ENCODE measurements around the gene RASSF1. TPM values are rescaled to one million over a fixed set of nuclear protein-coding genes. Genes with fewer than 3 reads are reported as not detected.
A peak's percentile ranks its signal among the peaks of the same experiment; 100 is the strongest.

RASSF1 gene
- total RNA-seq, 2 experiments from 2014 or later, result 183 to 188 TPM

GRCh38 chr3:50297384-50297775, 43.3 kb downstream of the RASSF1 start:
- Mint-ChIP-seq H3K27ac (peak overlapping the region; percentile 62), H3K9me3 (no peaks in the 10 kb centered on the region), H3K4me3 (peak overlapping the region; percentile 96), H3K27me3 (no peaks in the 10 kb centered on the region), H3K36me3 (peaks cover 1% of the 10 kb centered on the region), H3K4me1 (peaks cover 24% of the 10 kb centered on the region)
- ATAC-seq (ENCODE audit: low read depth) (no peak), DNase-seq (no peak)
- POLR2A ChIA-PET, result interaction anchor here (1.5 to 8.0 kb wide), 3 partner anchors 13 to 42 kb away, joined by 3 to 89 read pairs (median 3); partner anchors contain the start of gene RASSF1

DNA sequence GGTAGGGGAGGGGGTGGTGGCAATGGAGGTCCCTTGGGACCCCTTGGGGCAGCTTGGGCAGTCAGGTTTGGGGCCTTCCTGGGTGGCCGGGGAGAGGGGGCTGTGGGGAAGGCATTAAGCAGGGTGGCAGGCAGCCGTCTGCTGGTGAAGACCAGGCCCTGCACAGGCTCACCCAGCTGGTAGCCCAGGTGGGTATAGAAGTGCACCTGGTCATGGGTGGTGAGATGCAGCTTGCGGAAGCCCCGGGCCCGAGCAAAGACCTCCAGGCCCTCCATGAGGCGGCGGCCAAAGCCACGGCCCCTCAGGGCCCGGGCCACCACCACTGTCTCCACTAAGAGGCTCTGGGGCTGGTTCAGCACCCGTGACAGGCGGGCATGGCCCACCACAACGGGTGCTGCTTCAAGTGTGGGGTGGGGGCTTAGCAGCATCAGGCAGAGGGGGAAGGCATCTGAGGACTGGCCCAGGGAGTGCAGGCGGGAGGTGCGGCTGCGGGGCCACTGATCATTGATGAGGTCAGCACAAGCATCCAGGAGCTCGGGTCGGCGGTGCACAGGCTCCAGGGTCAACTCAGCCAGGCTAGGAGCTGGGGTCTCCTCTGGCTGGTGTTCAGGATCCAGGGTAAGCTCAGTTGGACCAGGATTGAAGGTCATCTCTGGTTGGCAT, 43.8 kb downstream of the RASSF1 start:
- Mint-ChIP-seq H3K27me3 (no peaks in the 10 kb centered on the region), H3K9me3 (no peaks in the 10 kb centered on the region), H3K36me3 (peaks cover 1% of the 10 kb centered on the region), H3K4me1 (peaks cover 25% of the 10 kb centered on the region), H3K4me3 (no peak overlapping the region), H3K27ac (no peak overlapping the region)
- POLR2A ChIA-PET, result interaction anchor here (1.5 to 8.0 kb wide), 3 partner anchors 13 to 42 kb away, joined by 3 to 89 read pairs (median 3); partner anchors contain the start of gene RASSF1
- DNase-seq (no peak), ATAC-seq (ENCODE audit: low read depth) (no peak)

GRCh38 chr3:50295553-50296431, 44.8 kb downstream of the RASSF1 start:
- Mint-ChIP-seq H3K27me3 (no peaks in the 10 kb centered on the region), H3K9me3 (no peaks in the 10 kb centered on the region), H3K36me3 (peaks cover 1% of the 10 kb centered on the region), H3K4me1 (peaks cover 32% of the 10 kb centered on the region), H3K4me3 (no peak overlapping the region), H3K27ac (peak overlapping the region; percentile 31)
- POLR2A ChIA-PET, result interaction anchor here (1.5 to 8.0 kb wide), 3 partner anchors 11 to 43 kb away, joined by 3 to 89 read pairs (median 3); partner anchors contain the start of gene RASSF1
- DNase-seq (no peak), ATAC-seq (ENCODE audit: low read depth) (no peak)

DNA sequence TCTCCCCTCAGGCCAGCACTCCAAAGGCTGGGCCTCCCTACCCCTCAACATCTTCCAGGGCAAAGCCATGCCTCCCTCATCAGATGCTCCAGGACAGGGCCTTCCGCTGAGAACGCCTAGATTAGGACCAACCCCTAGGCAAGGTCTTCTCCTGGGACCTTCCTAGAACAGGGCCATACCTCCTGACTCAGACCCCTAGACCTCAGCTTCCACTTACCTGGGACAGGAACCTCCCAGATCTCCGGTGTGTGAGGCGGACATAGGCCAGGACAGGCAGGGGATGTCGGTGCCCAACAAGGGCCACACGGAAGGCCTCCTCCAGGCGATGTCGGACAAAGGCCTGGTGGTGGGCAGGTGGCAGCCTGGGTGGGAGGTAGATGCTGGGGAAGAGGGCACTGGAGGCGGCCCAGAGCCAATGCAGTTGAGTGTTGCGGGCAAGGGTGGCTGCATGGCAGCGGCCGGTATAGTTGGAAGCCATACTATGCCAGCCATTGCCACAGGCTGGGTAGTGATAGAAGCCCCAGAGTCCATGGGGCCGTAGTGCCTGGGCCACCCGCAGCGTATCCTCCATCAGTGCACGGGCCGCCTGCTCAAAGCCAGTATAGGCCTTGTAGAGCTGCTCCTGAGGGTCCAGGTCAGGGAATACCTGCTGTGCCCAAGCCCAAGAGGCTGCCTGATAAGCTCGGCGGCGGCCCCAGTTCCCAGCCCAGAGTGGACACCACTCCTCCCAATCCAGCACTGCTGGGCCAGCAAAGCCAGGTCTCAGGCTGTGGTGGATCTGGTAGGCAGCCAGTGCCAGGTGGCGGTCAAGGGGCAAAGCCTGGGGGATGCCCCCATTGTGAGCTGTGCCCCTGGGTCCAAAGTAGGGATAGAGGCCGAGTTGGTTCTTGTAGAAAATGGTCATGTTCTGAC, 45.9 kb downstream of the RASSF1 start:
- H3K27ac Mint-ChIP-seq, result peak overlapping the region; percentile 12
- H3K9me3 Mint-ChIP-seq, result no peaks in the 10 kb centered on the region
- H3K4me3 Mint-ChIP-seq, result no peak overlapping the region
- peaks cover 23% of the 10 kb centered on the region for H3K4me1 Mint-ChIP-seq
- DNase-seq (no peak), ATAC-seq (ENCODE audit: low read depth) (no peak)
- peaks cover 1% of the 10 kb centered on the region for H3K36me3 Mint-ChIP-seq
- H3K27me3 Mint-ChIP-seq, result no peaks in the 10 kb centered on the region
- POLR2A ChIA-PET, result interaction anchor here (0.5 to 8.0 kb wide), 2 partner anchors 44 to 58 kb away, joined by 3 to 89 read pairs; partner anchors contain the start of gene RASSF1

- H3K27ac Mint-ChIP-seq, result peak overlapping the region; percentile 60
- H3K4me1 Mint-ChIP-seq, result peaks cover 22% of the 10 kb centered on the region
- DNase-seq (no peak), ATAC-seq (ENCODE audit: low read depth) (no peak)
- H3K4me3 Mint-ChIP-seq, result no peak overlapping the region
- POLR2A ChIA-PET, result interaction anchor here (0.5 to 8.0 kb wide), 3 partner anchors 34 to 59 kb away, joined by 3 to 89 read pairs (median 3); partner anchors contain the start of gene RASSF1
- no peaks in the 10 kb centered on the region for H3K9me3 Mint-ChIP-seq
- H3K36me3 Mint-ChIP-seq, result peaks cover 1% of the 10 kb centered on the region
- H3K27me3 Mint-ChIP-seq, result no peaks in the 10 kb centered on the region
These were observed 46.5 kb downstream of the RASSF1 start for GRCh38 chr3:50294089-50294488.

GRCh38 chr3:50293079-50293801, 47.4 kb downstream of the RASSF1 start:
- POLR2A ChIA-PET, result interaction anchor here (0.9 to 8.0 kb wide), 10 partner anchors 11 to 295 kb away, joined by 3 to 89 read pairs (median 6); partner anchors contain the start of genes CYB561D2, LSMEM2, NPRL2 and RASSF1
- DNase-seq (no peak), ATAC-seq (ENCODE audit: low read depth) (no peak)
- H3K27me3 Mint-ChIP-seq, result no peaks in the 10 kb centered on the region
- H3K4me3 Mint-ChIP-seq, result peak overlapping the region; percentile 88
- no peaks in the 10 kb centered on the region for H3K9me3 Mint-ChIP-seq
- H3K4me1 Mint-ChIP-seq, result peaks cover 22% of the 10 kb centered on the region
- peaks cover 1% of the 10 kb centered on the region for H3K36me3 Mint-ChIP-seq
- peak overlapping the region; percentile 99 for H3K27ac Mint-ChIP-seq

GRCh38 chr3:50292159-50293078, 48.2 kb downstream of the RASSF1 start, which contains the start of gene IFRD2:
Gene IFRD2, minus strand, starts transcription at chr3:50292429. Its CDS starts 155 bp downstream, at chr3:50292274.
- peak; percentile 98 for ATAC-seq (ENCODE audit: low read depth)
- DNase-seq, result peak; percentile 90
- peak within 1 kb of the TSS; percentile 88 for H3K4me3 Mint-ChIP-seq
- POLR2A ChIA-PET, result interaction anchor here (0.9 to 2.1 kb wide), 14 partner anchors 11 to 296 kb away, joined by 3 to 19 read pairs (median 4); partner anchors contain the start of genes CYB561D2, LSMEM2, NPRL2 and TUSC2
- peak within 1 kb of the TSS; percentile 99 for H3K27ac Mint-ChIP-seq
- H3K9me3 Mint-ChIP-seq, result no peaks in the 10 kb centered on the region
- H3K36me3 Mint-ChIP-seq, result peaks cover 3% of the 10 kb centered on the region
- H3K27me3 Mint-ChIP-seq, result no peaks in the 10 kb centered on the region
- peaks cover 15% of the 10 kb centered on the region for H3K4me1 Mint-ChIP-seq

DNA sequence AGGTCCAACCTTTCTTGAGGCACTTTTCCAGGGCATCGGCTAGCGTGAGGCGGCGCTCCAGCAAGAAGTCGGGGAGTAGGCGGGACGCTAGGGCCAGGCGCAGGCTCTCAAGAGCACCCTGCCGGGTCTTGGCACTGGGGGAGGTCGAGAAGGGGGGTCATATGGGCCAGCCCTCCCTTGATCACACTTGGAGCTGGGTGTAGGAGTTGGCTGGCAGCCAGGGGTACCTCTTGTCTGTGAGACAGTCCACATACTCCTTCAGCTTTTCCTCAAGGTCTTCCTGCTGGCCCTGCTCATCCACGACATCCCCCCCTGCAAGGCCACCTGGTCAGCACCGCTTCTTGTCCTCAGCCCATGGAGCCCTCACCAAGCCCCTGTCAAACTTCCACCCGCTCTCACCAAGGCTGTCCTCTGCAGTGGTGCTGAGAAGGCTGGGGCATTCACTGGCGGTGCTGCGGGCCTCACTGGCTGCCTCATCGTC, 50.4 kb downstream of the RASSF1 start:
- Mint-ChIP-seq H3K4me3 (no peak overlapping the region), H3K27ac (peak overlapping the region; percentile 42), H3K36me3 (peaks cover 2% of the 10 kb centered on the region), H3K9me3 (no peaks in the 10 kb centered on the region), H3K27me3 (no peaks in the 10 kb centered on the region), H3K4me1 (peaks cover 14% of the 10 kb centered on the region)
- POLR2A ChIA-PET, result no interaction called here
- ATAC-seq (ENCODE audit: low read depth) (no peak), DNase-seq (no peak)

DNA sequence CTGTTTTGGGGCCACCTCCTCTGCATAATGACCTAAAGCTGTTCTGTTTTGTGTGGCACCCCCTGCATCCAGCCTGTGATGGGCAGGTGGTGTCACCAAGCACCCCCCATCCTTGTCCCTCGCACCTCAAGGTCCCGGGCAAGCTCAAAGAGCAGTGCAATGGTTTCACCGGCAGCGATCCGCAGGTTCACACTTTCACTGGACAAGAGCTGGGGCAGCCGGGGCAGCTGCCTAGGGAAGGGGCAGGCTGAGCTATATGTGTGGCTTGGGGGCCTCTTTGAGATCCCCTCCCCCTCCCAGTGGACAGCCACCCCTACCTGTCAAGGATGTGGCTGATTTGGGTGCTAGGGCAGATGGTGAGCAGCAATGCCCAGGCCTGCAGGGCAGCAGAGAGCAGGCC, 51.5 kb downstream of the RASSF1 start:
- Mint-ChIP-seq H3K9me3 (no peaks in the 10 kb centered on the region), H3K27me3 (no peaks in the 10 kb centered on the region), H3K36me3 (peaks cover 2% of the 10 kb centered on the region), H3K27ac (no peak overlapping the region), H3K4me3 (no peak overlapping the region), H3K4me1 (peaks cover 14% of the 10 kb centered on the region)
- no peak for DNase-seq
- POLR2A ChIA-PET, result no interaction called here
- ATAC-seq (ENCODE audit: low read depth), result no peak

- H3K36me3 Mint-ChIP-seq, result peaks cover 2% of the 10 kb centered on the region
- peaks cover 14% of the 10 kb centered on the region for H3K4me1 Mint-ChIP-seq
- no peak overlapping the region for H3K27ac Mint-ChIP-seq
- ATAC-seq (ENCODE audit: low read depth) (no peak), DNase-seq (no peak)
- POLR2A ChIA-PET, result no interaction called here
- no peak overlapping the region for H3K4me3 Mint-ChIP-seq
- H3K27me3 Mint-ChIP-seq, result no peaks in the 10 kb centered on the region
- no peaks in the 10 kb centered on the region for H3K9me3 Mint-ChIP-seq
These were observed 52.1 kb downstream of the RASSF1 start for GRCh38 chr3:50288387-50289007.

- POLR2A ChIA-PET, result no interaction called here
- no peak overlapping the region for H3K27ac Mint-ChIP-seq
These were observed 53.4 kb downstream of the RASSF1 start for GRCh38 chr3:50287262-50287661.

More at GRCh38 chr3:50287262-50287661, 53.4 kb downstream of the RASSF1 start:
- DNase-seq (no peak), ATAC-seq (ENCODE audit: low read depth) (no peak)
- H3K9me3 Mint-ChIP-seq, result no peaks in the 10 kb centered on the region
- no peak overlapping the region for H3K4me3 Mint-ChIP-seq
- H3K27me3 Mint-ChIP-seq, result no peaks in the 10 kb centered on the region
- peaks cover 2% of the 10 kb centered on the region for H3K36me3 Mint-ChIP-seq
- H3K4me1 Mint-ChIP-seq, result peaks cover 6% of the 10 kb centered on the region

All from activated naive CD8-positive, alpha-beta T cell treated with anti-CD3 and anti-CD28 coated beads, Interleukin-2, amount 10 ng/mL, durations not matched to agents 7 days and 5 days (primary cell).